SKM-1 (cell line): Measurements from ENCODE around the gene LETM1.
"Not testable (repeated sequence)": the region's sequence is repeated elsewhere in the genome, so short reads cannot be mapped to it uniquely, and the experiment has no call there.

ENCODE experiments used
- DNase-seq: peaks from one replicate; lab custom pipeline; 2025; ENCODE audit not compliant: unreplicated experiment; lab: John Stamatoyannopoulos, UW

The LETM1 gene

GRCh38 chr4:1852904-1853623, 2.9 kb downstream of the LETM1 start:
- DNase-seq, result no peak

DNA sequence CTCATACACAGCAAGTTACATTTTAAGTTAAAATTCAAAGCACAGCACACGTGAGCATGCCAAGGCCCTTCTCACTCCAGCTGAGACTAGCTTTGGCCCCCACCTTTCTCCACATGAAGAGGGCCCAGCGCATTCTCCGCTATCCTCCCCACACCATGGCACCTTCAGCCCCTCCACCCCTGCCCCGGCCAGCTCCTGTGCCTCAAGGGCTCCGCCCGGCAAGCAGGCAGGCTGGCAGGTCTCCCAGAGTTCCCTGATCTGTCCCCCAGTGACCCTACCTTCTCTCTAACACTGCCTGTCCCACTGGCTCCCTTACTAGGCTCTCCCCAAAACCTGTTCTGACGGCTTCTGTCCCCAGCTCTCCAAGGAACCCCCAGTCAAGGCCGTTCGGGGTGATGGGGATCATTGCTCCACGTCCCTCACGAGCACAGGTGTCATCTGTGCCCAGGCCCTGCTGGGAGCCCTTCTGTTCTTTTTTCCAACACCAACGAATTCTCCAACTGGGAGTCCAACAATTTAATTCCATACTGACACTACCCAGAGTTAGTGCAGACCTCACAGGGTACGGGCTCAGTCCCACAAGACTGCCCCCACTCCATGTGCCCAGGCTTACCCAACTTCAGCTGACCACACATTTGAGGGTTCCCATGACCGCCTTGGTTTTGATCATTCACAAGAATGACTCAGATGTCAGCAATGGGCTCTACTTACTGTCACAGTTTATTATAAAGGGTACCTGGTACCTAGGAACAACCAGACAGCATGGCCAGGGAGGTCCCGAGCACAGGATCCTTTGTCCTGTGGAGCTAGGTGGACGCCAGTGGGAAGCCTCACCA, 4.2 kb downstream of the LETM1 start:
- DNase-seq, result no peak

DNA sequence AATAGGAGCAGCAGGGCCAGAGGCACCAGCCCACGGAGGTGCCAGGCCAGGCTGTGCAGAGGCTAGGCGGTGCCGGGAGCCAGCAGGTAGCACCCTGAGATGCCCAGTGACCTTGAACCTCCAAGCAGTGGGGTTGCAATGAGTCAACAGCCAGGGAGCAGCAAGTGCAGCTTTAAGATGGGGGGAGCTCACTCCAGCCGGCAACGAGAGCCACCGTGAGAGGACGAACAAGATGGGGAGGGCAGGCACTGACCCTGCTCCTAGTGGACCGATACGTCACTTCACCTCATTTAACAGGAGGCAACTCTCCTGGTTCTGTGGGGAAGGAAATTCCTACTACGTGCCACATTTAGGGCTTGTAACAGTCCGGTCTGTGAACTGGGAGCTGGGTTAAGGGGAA, 4.8 kb downstream of the LETM1 start:
- no peak for DNase-seq

GRCh38 chr4:1850276-1850675, 5.7 kb downstream of the LETM1 start:
- DNase-seq, result no peak

GRCh38 chr4:1846580-1846979, 9.4 kb downstream of the LETM1 start:
- DNase-seq, result no peak

DNA sequence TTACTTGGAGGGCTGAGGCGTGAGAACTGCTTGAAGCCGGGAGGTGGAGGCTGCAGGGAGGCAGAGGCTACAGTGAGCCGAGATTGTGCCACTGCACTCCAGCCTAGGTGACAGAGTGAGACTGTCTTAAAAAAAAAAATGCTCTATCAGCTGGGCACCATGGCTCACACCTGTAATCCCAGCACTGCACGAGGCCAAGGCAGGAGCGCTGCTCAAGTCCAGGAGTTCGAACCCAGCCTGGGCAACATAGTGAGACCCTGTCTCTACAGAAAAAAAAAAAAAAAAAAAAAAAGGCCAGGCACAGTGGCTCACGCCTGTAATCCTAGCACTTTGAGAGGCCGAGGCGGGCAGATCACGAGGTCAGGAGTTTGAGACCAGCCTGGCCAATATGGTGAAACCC, 11.3 kb downstream of the LETM1 start:
- DNase-seq, result not testable (repeated sequence)

GRCh38 chr4:1843852-1844251, 12.1 kb downstream of the LETM1 start:
- DNase-seq, result no peak

GRCh38 chr4:1842993-1843448, 12.9 kb downstream of the LETM1 start:
- DNase-seq, result no peak

DNA sequence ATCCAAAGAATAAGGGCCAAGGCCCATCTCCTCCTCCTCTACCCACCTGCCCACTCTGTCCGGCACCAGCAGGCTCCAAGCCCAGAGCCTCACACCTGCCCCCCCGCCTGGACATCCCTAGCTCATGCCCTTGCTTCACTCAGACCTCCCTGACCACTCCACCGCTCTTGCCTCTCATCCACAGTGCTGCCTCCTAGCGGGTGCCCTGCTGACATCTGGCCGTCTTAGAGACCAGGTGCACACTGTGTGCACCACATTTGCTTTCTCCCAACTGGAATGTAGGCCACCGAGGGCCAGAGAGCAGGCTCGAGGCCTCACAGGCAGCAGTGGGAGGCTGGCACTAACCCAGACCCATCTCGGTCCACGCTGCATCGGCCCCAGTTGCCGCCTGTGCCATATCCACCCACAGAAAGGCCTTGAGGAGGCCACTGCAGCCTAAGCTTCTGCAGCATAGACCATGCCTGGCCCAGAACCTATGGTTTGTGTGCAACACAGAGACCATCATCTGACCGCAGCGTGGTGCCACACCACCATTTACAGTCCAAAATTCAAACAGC, 13.5 kb downstream of the LETM1 start:
- DNase-seq, result no peak

DNA sequence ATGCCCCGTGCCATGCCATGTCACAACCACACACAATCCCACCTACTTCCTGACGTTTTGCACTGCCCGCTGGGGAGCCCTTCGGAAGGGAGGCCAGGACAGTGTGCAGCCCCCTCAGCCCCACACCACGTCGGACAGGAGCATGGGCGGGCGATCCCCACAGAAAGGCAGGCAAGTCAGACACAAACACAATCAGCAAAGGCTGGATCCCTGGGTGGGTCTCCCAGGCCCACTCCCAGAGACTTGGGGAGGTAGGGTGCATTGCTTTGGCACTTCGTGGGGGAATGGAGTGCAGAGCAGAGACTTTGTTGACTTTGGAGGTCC, 14.1 kb downstream of the LETM1 start:
- no peak for DNase-seq

GRCh38 chr4:1841201-1841886, 14.6 kb downstream of the LETM1 start:
- no peak for DNase-seq

DNA sequence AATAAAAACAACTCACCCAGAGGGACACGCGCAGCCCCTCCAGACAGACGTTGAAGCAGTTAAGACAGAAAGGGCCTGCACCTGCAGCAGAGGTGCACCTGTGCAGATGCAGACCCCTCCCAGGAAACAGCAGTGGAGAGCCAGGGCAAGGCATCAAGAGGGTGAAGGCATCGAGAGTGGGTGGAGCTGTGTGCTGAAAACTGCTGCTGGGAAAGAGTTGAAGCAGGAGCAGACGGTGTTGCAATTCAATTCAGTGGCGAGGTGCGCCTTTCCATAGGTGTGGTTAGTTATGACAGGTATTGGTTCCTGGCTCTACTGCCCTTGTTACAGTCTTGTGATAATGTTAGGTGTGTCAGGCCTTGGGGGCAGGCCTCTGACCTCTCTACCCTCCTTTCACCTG, 16.7 kb downstream of the LETM1 start:
- DNase-seq, result no peak

- no peak for DNase-seq
Observed at GRCh38 chr4:1837069-1837468, 18.9 kb downstream of the LETM1 start.

DNA sequence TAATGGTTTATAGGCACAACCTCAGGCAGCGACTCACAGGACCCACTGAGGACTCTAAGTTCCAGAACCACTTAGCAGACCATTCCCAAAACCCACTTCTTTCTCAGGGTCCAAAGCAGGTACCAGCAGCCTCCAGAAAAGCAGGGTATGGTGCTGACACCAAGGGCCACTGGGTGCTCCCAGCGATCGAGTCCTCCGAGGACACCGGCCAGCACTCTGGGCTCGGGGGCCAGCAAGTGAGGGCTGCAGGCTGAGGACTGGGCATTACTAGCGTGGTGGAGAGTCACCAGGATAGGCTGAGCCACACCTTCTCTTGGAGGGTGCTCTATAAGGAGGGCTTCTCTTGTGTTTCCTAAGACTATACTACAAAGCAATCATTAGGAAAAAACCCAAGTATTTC, 19.3 kb downstream of the LETM1 start:
- DNase-seq, result no peak

DNA sequence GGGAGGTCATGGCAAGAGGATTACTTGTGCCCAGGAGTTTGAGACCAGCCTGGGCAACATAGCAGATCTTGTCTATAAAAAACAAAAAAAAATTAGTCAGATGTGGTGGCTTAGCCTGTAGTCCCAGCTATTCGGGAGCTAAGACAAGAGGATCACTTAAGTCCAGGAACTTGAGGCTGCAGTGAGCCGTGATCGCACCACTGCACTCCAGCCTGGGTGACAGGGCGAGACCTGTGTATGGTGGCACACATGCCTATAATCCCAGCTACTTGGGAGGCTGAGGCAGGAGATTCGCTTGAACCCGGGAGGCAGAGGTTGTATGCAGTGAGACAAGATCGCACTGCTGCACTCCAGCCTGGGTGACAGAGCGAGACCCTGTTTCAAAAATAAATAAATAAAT, 20.1 kb downstream of the LETM1 start:
- DNase-seq, result not testable (repeated sequence)

DNA sequence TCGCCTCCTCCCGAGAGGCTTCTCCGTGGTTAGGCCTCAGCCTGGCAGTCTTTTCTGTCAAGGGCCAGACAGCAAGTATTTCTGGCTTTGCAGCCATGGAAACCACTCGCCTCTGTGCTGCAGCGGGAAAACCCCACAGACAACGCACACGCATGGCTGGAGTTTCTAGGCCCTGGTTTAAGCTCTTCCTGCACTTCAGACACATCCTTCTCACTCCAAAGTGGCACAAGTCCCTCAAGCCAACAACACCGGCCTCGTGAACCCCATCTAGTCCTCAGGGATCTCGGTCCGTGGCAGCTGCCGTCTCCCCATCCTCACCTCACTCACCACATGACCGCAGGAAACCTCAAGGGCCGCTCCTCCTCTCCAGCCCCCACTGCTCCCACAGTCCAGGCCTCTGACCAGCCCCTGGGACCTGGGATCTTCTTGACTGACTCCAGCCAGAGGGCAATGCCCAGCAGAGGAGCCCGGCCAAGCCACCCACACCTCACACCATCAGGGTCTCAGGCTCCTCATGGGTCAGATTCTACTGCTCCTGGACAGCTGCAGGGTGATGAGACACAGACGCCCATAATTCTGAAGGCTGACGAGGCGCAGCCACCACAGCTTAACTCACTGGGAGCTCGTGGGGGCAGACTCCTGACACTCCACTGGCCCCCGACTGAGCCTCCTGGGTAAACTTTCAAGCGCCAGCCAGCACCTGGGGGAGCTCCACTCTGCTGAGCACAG, 21.7 kb downstream of the LETM1 start:
- no peak for DNase-seq

- no peak for DNase-seq
Observed at GRCh38 chr4:1833307-1834046, 22.5 kb downstream of the LETM1 start.

DNA sequence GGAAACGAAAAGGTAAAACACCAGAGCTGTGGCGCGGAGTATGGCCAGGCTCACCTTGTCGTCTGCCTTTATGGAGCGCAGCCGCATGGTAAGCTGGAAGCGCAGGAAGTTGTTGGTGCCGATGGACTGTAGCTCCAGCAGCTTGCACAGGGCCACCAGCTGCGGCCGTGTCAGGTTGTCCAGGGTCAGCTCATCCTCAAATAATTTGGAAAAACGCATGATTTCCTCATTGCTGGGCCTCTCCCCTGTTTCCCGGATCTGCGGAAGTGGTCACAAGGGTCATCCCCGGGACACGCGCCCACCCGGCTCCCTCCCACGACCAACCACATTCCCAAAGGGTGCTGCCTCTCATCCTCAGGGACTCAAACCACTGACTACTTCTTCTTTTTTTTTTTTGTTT, 23.3 kb downstream of the LETM1 start:
- DNase-seq, result no peak

GRCh38 chr4:1831331-1831730, 24.6 kb downstream of the LETM1 start:
- DNase-seq, result no peak

DNA sequence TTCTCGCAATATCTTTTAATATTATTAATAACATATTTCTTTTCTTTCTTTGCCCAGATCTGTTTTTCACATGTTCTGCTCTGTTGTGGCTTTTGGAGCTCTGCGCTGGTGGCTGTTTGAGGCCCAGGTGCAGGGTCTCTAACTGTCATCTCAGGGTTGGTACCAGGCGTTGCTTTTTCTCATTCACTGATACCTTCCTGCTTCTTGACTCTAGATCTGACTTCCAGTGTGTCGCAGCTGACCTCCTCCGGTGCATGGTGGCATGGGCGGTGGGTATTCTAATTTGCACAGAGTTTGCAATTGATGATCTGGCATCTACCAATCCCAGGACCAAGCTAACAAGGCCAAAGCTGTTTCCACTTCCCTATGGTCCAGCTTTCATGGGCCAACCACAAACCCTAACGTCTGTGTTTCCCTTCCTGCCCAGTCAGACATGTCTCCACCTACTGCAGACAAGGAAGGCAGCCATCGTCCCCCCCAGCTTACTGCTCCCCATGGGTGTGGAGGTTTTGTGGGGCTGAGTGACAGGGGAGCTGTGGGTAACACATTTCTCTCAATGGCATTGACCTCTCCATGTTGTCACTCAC, 25.2 kb downstream of the LETM1 start:
- DNase-seq, result no peak
